H9 (cell line): ENCODE data around the gene SF3B5. TPM values are rescaled to one million over a fixed set of nuclear protein-coding genes. Genes with fewer than 3 reads are reported as not detected.

Source experiments
- DNase-seq: peaks from one replicate; pipeline ENCODE4 v3.0.0-alpha.2; 2017
- H2AFZ ChIP-seq: one replicate; pipeline ENCODE4 v1.6.1; 2013; ENCODE audit warnings: mild to moderate bottlenecking, low read length, control low read depth, moderate library complexity
- H2AK5ac ChIP-seq: 2 replicates; pipeline ENCODE4 v1.6.1; 2013; ENCODE audit warnings: low read length, control low read depth, mixed read lengths; ENCODE audit not compliant: insufficient read length
- H2BK120ac ChIP-seq: one replicate; pipeline ENCODE4 v1.6.1; 2013; ENCODE audit warnings: low read depth, mild to moderate bottlenecking, low read length, control low read depth, inconsistent platforms; ENCODE audit not compliant: poor library complexity, severe bottlenecking
- H2BK12ac ChIP-seq: 2 replicates; pipeline ENCODE4 v1.6.1; 2013; ENCODE audit warnings: low read length, control low read depth, mixed read lengths, low read depth; ENCODE audit not compliant: insufficient read length
- H2BK15ac ChIP-seq: 2 replicates; pipeline ENCODE4 v1.6.1; 2013; ENCODE audit warnings: low read depth, low read length, control low read depth
- H2BK20ac ChIP-seq: one replicate; pipeline ENCODE4 v1.6.1; 2013; ENCODE audit warnings: low read depth, mild to moderate bottlenecking, low read length, control low read depth, inconsistent platforms; ENCODE audit not compliant: poor library complexity, severe bottlenecking
- H2BK5ac ChIP-seq: 2 replicates; pipeline ENCODE4 v1.6.1; 2013; ENCODE audit warnings: low read length, control low read depth, mixed read lengths; ENCODE audit not compliant: insufficient read length
- H3K14ac ChIP-seq: 2 replicates; pipeline ENCODE4 v1.6.1; 2013; ENCODE audit warnings: low read length, control low read depth; ENCODE audit not compliant: insufficient read depth
- H3K18ac ChIP-seq: 2 replicates; pipeline ENCODE4 v1.6.1; 2013; ENCODE audit warnings: low read depth, mild to moderate bottlenecking, mixed read lengths, low read length, control low read depth; ENCODE audit not compliant: insufficient read length
- H3K23ac ChIP-seq: 2 replicates; pipeline ENCODE4 v1.6.1; 2013; ENCODE audit warnings: low read length, control low read depth, mixed read lengths, low read depth; ENCODE audit not compliant: insufficient read length
- H3K23me2 ChIP-seq: 2 replicates; pipeline ENCODE4 v1.6.1; 2013; ENCODE audit warnings: low read depth, mild to moderate bottlenecking, mixed read lengths, low read length, control low read depth; ENCODE audit not compliant: insufficient read length, poor library complexity, severe bottlenecking
- H3K27ac ChIP-seq: 2 replicates; pipeline ENCODE4 v1.5.1; 2013; ENCODE audit warnings: low read length, control low read depth, mixed read lengths, low read depth; ENCODE audit not compliant: insufficient read length
- H3K27me3 ChIP-seq: 2 replicates; pipeline ENCODE4 v1.6.1; 2013; ENCODE audit warnings: low read length, control low read depth, inconsistent platforms; ENCODE audit not compliant: insufficient read depth
- H3K4ac ChIP-seq: 2 replicates; pipeline ENCODE4 v1.6.1; 2013; ENCODE audit warnings: low read depth, mild to moderate bottlenecking, control low read depth, inconsistent platforms, low read length, moderate library complexity
- H3K4me1 ChIP-seq: 2 replicates; pipeline ENCODE4 v1.6.1; 2013; ENCODE audit warnings: low read length, control low read depth, inconsistent platforms; ENCODE audit not compliant: insufficient read depth
- H3K4me2 ChIP-seq: 2 replicates; pipeline ENCODE4 v1.6.1; 2013; ENCODE audit warnings: low read length, control low read depth, mixed read lengths; ENCODE audit not compliant: insufficient read length, insufficient read depth
- H3K56ac ChIP-seq: 2 replicates; pipeline ENCODE4 v1.6.1; 2013; ENCODE audit warnings: low read depth, mild to moderate bottlenecking, mixed read lengths, low read length, control low read depth; ENCODE audit not compliant: insufficient read length
- H3K79me1 ChIP-seq: 2 replicates; pipeline ENCODE4 v1.6.1; 2013; ENCODE audit warnings: low read depth, mild to moderate bottlenecking, moderate library complexity, low read length, control low read depth, inconsistent platforms; ENCODE audit not compliant: insufficient read depth, poor library complexity, severe bottlenecking
- H3K79me2 ChIP-seq: 2 replicates; pipeline ENCODE4 v1.6.1; 2013; ENCODE audit warnings: low read length, control low read depth, inconsistent platforms; ENCODE audit not compliant: insufficient read depth
- H3K9ac ChIP-seq: 2 replicates; pipeline ENCODE4 v1.6.1; 2013; ENCODE audit warnings: low read length, control low read depth, mixed read lengths; ENCODE audit not compliant: insufficient read length; ENCODE audit errors: extremely low read depth
- H3K9me3 ChIP-seq: one replicate; pipeline ENCODE4 v1.6.1; 2013; ENCODE audit warnings: low read depth, low read length, inconsistent platforms; ENCODE audit not compliant: control insufficient read depth
- H3T11ph ChIP-seq: one replicate; pipeline ENCODE4 v1.6.1; 2013; ENCODE audit warnings: mild to moderate bottlenecking, low read length, control low read depth, inconsistent platforms
- H4K20me1 ChIP-seq: one replicate; pipeline ENCODE4 v1.6.1; 2013; ENCODE audit not compliant: control insufficient read depth, insufficient read length, insufficient read depth
- H4K5ac ChIP-seq: 2 replicates; pipeline ENCODE4 v1.6.1; 2013; ENCODE audit warnings: low read depth, mild to moderate bottlenecking, mixed read lengths, low read length, control low read depth; ENCODE audit not compliant: insufficient read length
- H4K8ac ChIP-seq: replicated peaks from 2 replicates; pipeline ENCODE4 v1.6.1; 2013; ENCODE audit warnings: low read length, control low read depth, mixed read lengths, low read depth; ENCODE audit not compliant: insufficient read length
- H4K91ac ChIP-seq: 2 replicates; pipeline ENCODE4 v1.6.1; 2013; ENCODE audit warnings: low read depth, mild to moderate bottlenecking, moderate library complexity, mixed read lengths, low read length, control low read depth; ENCODE audit not compliant: insufficient read length
- H3K27ac Mint-ChIP-seq, 3 experiments: 2 replicates in 2 of 3; 3 replicates in 1 of 3; pipeline ENCODE4 v1.8.0; 2020 to 2021; ENCODE audit warnings: mixed read lengths in 3 of 3, mild to moderate bottlenecking in 1 of 3, moderate library complexity in 1 of 3
- H3K27me3 Mint-ChIP-seq: 2 replicates; pipeline ENCODE4 v1.8.0; 2021; ENCODE audit warnings: low read depth, mild to moderate bottlenecking, moderate library complexity, mixed read lengths
- H3K36me3 Mint-ChIP-seq, 3 experiments: 2 replicates in 2 of 3; 3 replicates in 1 of 3; pipeline ENCODE4 v1.8.0; 2020 to 2021; ENCODE audit warnings: low read depth in 3 of 3, mixed read lengths in 3 of 3; ENCODE audit not compliant: insufficient read depth in 1 of 3
- H3K4me1 Mint-ChIP-seq, 2 experiments: 2 replicates each; pipeline ENCODE4 v1.8.0; 2020; ENCODE audit warnings: mixed read lengths in 2 of 2
- H3K4me3 Mint-ChIP-seq, 2 experiments: 2 replicates in 1 of 2; 3 replicates in 1 of 2; pipeline ENCODE4 v1.8.0; 2020 to 2021; ENCODE audit warnings: mild to moderate bottlenecking in 2 of 2, mixed read lengths in 2 of 2, moderate library complexity in 1 of 2
- H3K9me3 Mint-ChIP-seq, 2 experiments: 2 replicates in 1 of 2; 3 replicates in 1 of 2; pipeline ENCODE4 v1.8.0; 2020; ENCODE audit warnings: mild to moderate bottlenecking in 2 of 2, mixed read lengths in 2 of 2, moderate library complexity in 1 of 2
- WGBS: extraction: QIAGEN DNeasy Blood & Tissue Kit; methylation state at CpG from one replicate; pipeline ENCODE4 v1.1.7; 2013; ENCODE audit warnings: missing lambda C conversion rate, low lambda C conversion rate, mixed read lengths; ENCODE audit not compliant: insufficient read length; ENCODE audit errors: extremely low coverage; 5-methylcytosine and 5-hydroxymethylcytosine counted together
- total RNA-seq: library from RNA; stranded (reverse); gene quantifications from 2 replicates; pipeline ENCODE4 v1.2.1, GENCODE V29; 2021
- TF ChIP-seq, protein P1 (sequence below): fragments of 200-600 bp; sonication (generic); conservative IDR thresholded peaks from 3 replicates; pipeline ENCODE4 v1.8.0; 2021; ENCODE audit warnings: antibody characterized with exemption, mild to moderate bottlenecking

SF3B5 gene
- total RNA-seq, 1 experiment from 2014 or later = 145 TPM

DNA sequence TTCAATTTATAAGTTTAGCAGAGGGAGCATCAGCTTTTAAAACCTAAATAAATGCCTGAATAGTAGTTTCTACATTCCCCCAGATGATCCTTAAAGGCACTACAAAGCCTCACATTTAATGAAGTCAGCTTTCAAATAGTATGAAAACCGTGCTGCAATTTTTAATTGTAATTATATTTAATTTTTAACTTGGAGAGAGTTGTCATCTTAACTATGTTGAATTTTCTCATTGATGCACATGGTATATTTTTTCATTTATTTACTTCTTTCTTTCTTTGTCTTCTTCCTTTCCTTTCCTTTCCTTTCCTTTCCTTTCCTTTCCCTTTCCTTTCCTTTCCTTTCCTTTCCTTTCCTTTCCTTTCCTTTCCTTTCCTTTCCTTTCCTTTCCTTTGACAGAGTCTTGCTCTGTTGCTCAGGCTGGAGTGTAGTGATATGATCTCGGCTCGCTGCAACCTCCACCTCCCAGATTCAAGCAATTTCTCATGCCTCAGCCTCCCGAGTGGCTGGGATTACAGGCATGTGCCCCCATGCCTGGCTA lies 7.7 kb upstream of the SF3B5 start:
- H3K79me2 ChIP-seq = no peaks in the 10 kb centered on the region
- Mint-ChIP-seq H3K4me3 (no peak overlapping the region), H3K27me3 (peaks cover 6% of the 10 kb centered on the region), H3K27ac (peak overlapping the region in 2 of 3 experiments; percentile 2 to 32; a peak in 2 of 7 replicates), H3K4me1 (peaks cover 0 to 8% of the 10 kb centered on the region in 2 experiments; a peak in 2 of 4 replicates), H3K9me3 (no peaks in the 10 kb centered on the region; a peak in 1 of 5 replicates), H3K36me3 (no peaks in the 10 kb centered on the region)
- no peak overlapping the region for H4K91ac ChIP-seq
- no peak overlapping the region for H3K27ac ChIP-seq
- H2BK12ac ChIP-seq = no peak overlapping the region
- no CpG with 5 or more reads among the region's 4 CpGs for WGBS
- no peak overlapping the region for H3K56ac ChIP-seq
- DNase-seq = no peak
- H3K4me2 ChIP-seq = no peak overlapping the region
- no peak overlapping the region for H2BK20ac ChIP-seq
- no peak overlapping the region for H2BK5ac ChIP-seq
- H3K4ac ChIP-seq = no peak overlapping the region
- H3K23ac ChIP-seq = no peak overlapping the region
- no peak overlapping the region for H2AFZ ChIP-seq
- H4K20me1 ChIP-seq = no peaks in the 10 kb centered on the region
- no peak overlapping the region for H2BK15ac ChIP-seq
- no peak overlapping the region for H2BK120ac ChIP-seq
- no peaks in the 10 kb centered on the region for H3K23me2 ChIP-seq
- no peaks in the 10 kb centered on the region for H3K79me1 ChIP-seq
- no peak overlapping the region for H3T11ph ChIP-seq
- no peak overlapping the region for H3K14ac ChIP-seq
- no peaks in the 10 kb centered on the region for H3K27me3 ChIP-seq
- no peak overlapping the region for H4K5ac ChIP-seq
- H4K8ac ChIP-seq = no peak overlapping the region
- H3K9ac ChIP-seq = no peak overlapping the region
- H3K4me1 ChIP-seq = no peaks in the 10 kb centered on the region
- no peaks in the 10 kb centered on the region for H3K9me3 ChIP-seq
- TF ChIP-seq, protein P1, sequence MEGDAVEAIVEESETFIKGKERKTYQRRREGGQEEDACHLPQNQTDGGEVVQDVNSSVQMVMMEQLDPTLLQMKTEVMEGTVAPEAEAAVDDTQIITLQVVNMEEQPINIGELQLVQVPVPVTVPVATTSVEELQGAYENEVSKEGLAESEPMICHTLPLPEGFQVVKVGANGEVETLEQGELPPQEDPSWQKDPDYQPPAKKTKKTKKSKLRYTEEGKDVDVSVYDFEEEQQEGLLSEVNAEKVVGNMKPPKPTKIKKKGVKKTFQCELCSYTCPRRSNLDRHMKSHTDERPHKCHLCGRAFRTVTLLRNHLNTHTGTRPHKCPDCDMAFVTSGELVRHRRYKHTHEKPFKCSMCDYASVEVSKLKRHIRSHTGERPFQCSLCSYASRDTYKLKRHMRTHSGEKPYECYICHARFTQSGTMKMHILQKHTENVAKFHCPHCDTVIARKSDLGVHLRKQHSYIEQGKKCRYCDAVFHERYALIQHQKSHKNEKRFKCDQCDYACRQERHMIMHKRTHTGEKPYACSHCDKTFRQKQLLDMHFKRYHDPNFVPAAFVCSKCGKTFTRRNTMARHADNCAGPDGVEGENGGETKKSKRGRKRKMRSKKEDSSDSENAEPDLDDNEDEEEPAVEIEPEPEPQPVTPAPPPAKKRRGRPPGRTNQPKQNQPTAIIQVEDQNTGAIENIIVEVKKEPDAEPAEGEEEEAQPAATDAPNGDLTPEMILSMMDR = no peak
- H3K18ac ChIP-seq = no peak overlapping the region
- H2AK5ac ChIP-seq = no peak overlapping the region
